Activated CD8-positive, alpha-beta memory T cell treated with anti-CD3 and anti-CD28 coated beads, Interleukin-2, amount 50 U/mL, for 48 hours (primary cell): ENCODE results near the gene NUDT22.

Experiments used
- DNase-seq: peaks from one replicate; pipeline ENCODE4 v3.0.0-alpha.2; 2020

NUDT22 gene

GRCh38 chr11:64229744-64230170 is 3.7 kb downstream of the NUDT22 start:
- no peak for DNase-seq

GRCh38 chr11:64230171-64230984 is 4.3 kb downstream of the NUDT22 start, which contains the start of gene DNAJC4:
Gene DNAJC4, plus strand, starts transcription at chr11:64230548. Its CDS starts 307 bp downstream, at chr11:64230855.
- DNase-seq = peak; percentile 93

GRCh38 chr11:64230985-64231365 is 4.9 kb downstream of the NUDT22 start:
- no peak for DNase-seq

- DNase-seq = no peak
These were observed 5.5 kb downstream of the NUDT22 start for GRCh38 chr11:64231546-64231945.

GRCh38 chr11:64232182-64232966 is 6.3 kb downstream of the NUDT22 start:
- no peak for DNase-seq

GRCh38 chr11:64232967-64233315 is 6.9 kb downstream of the NUDT22 start:
- DNase-seq = no peak

- peak; percentile 82 for DNase-seq
These were observed 8.0 kb downstream of the NUDT22 start, which contains the start of gene VEGFB for GRCh38 chr11:64233913-64234586. Gene VEGFB, plus strand, starts transcription at chr11:64234584. Its CDS starts 250 bp downstream, at chr11:64234834.

GRCh38 chr11:64234647-64235379 is 8.7 kb downstream of the NUDT22 start:
- peak; percentile 74 for DNase-seq

GRCh38 chr11:64235437-64236161 is 9.5 kb downstream of the NUDT22 start:
- no peak for DNase-seq

GRCh38 chr11:64237484-64237951 is 11.4 kb downstream of the NUDT22 start:
- DNase-seq = no peak

GRCh38 chr11:64238076-64238475 is 12.0 kb downstream of the NUDT22 start:
- DNase-seq = no peak

- no peak for DNase-seq
These were observed 12.9 kb downstream of the NUDT22 start for GRCh38 chr11:64238999-64239398.

GRCh38 chr11:64239662-64240434 is 13.8 kb downstream of the NUDT22 start:
- DNase-seq = no peak

GRCh38 chr11:64240435-64241240 is 14.6 kb downstream of the NUDT22 start, which contains the start of gene FKBP2:
Gene FKBP2, plus strand, starts transcription at chr11:64241095. Its CDS starts 1,293 bp downstream, at chr11:64242388.
- DNase-seq = peak; percentile 99

GRCh38 chr11:64241241-64241490 is 15.1 kb downstream of the NUDT22 start:
- peak; percentile 100 for DNase-seq

- DNase-seq = no peak
These were observed 15.7 kb downstream of the NUDT22 start for GRCh38 chr11:64241491-64242374.

GRCh38 chr11:64243236-64243854 is 17.3 kb downstream of the NUDT22 start:
- DNase-seq = no peak

GRCh38 chr11:64244107-64244506 is 18.0 kb downstream of the NUDT22 start:
- DNase-seq = no peak

- DNase-seq = no peak
These were observed 18.9 kb downstream of the NUDT22 start for GRCh38 chr11:64244966-64245365.
